Activated naive CD8-positive, alpha-beta T cell treated with anti-CD3 and anti-CD28 coated beads for 36 hours (primary cell): ENCODE data around the gene VEPH1. TPM values are rescaled to one million over a fixed set of nuclear protein-coding genes. Genes with fewer than 3 reads are reported as not detected.
A peak's percentile ranks its signal among the peaks of the same experiment; 100 is the strongest.

Source experiments
- DNase-seq: peaks from one replicate; pipeline ENCODE4 v3.0.0; 2021
- H3K27ac Mint-ChIP-seq: one replicate; pipeline ENCODE4 v1.8.0; 2022; ENCODE audit warnings: mild to moderate bottlenecking, moderate library complexity, mixed read lengths
- H3K27me3 Mint-ChIP-seq: one replicate; pipeline ENCODE4 v1.8.0; 2022; ENCODE audit warnings: mild to moderate bottlenecking, mixed read lengths
- H3K36me3 Mint-ChIP-seq: one replicate; pipeline ENCODE4 v1.8.0; 2021; ENCODE audit warnings: mild to moderate bottlenecking, mixed read lengths
- H3K4me1 Mint-ChIP-seq: one replicate; pipeline ENCODE4 v1.8.0; 2021; ENCODE audit warnings: mixed read lengths
- H3K4me3 Mint-ChIP-seq: one replicate; pipeline ENCODE4 v1.8.0; 2022; ENCODE audit warnings: mild to moderate bottlenecking, moderate library complexity, mixed read lengths
- H3K9me3 Mint-ChIP-seq: one replicate; pipeline ENCODE4 v1.8.0; 2022; ENCODE audit warnings: mixed read lengths
- total RNA-seq, 2 experiments: library from RNA; stranded (reverse); gene quantifications; one replicate each; pipeline ENCODE4 v1.2.3, GENCODE V29; 2021

The VEPH1 gene
- total RNA-seq, 2 experiments from 2014 or later = not detected

- no peak for DNase-seq
- no peaks in the 10 kb centered on the region for H3K4me1 Mint-ChIP-seq
- H3K4me3 Mint-ChIP-seq = no peak overlapping the region
- no peaks in the 10 kb centered on the region for H3K9me3 Mint-ChIP-seq
- H3K36me3 Mint-ChIP-seq = peaks cover 3% of the 10 kb centered on the region
- H3K27ac Mint-ChIP-seq = no peak overlapping the region
- no peaks in the 10 kb centered on the region for H3K27me3 Mint-ChIP-seq
These were observed 243.4 kb downstream of the VEPH1 start for GRCh38 chr3:157259825-157260224.

- H3K27me3 Mint-ChIP-seq = no peaks in the 10 kb centered on the region
- H3K27ac Mint-ChIP-seq = no peak overlapping the region
- DNase-seq = no peak
- no peaks in the 10 kb centered on the region for H3K9me3 Mint-ChIP-seq
- no peak overlapping the region for H3K4me3 Mint-ChIP-seq
- H3K36me3 Mint-ChIP-seq = peaks cover 5% of the 10 kb centered on the region
- no peaks in the 10 kb centered on the region for H3K4me1 Mint-ChIP-seq
These were observed 246.1 kb downstream of the VEPH1 start for GRCh38 chr3:157257101-157257500.

GRCh38 chr3:157255797-157256196 is 247.4 kb downstream of the VEPH1 start:
- no peak overlapping the region for H3K27ac Mint-ChIP-seq
- H3K27me3 Mint-ChIP-seq = no peaks in the 10 kb centered on the region
- peaks cover 6% of the 10 kb centered on the region for H3K36me3 Mint-ChIP-seq
- no peaks in the 10 kb centered on the region for H3K9me3 Mint-ChIP-seq
- no peak overlapping the region for H3K4me3 Mint-ChIP-seq
- no peak for DNase-seq
- no peaks in the 10 kb centered on the region for H3K4me1 Mint-ChIP-seq

GRCh38 chr3:157251685-157252084 is 251.5 kb downstream of the VEPH1 start:
- peaks cover 8% of the 10 kb centered on the region for H3K4me1 Mint-ChIP-seq
- no peaks in the 10 kb centered on the region for H3K27me3 Mint-ChIP-seq
- no peak overlapping the region for H3K4me3 Mint-ChIP-seq
- DNase-seq = no peak
- H3K36me3 Mint-ChIP-seq = peaks cover 6% of the 10 kb centered on the region
- H3K27ac Mint-ChIP-seq = no peak overlapping the region
- H3K9me3 Mint-ChIP-seq = no peaks in the 10 kb centered on the region

GRCh38 chr3:157249606-157250005 is 253.6 kb downstream of the VEPH1 start:
- no peak for DNase-seq
- Mint-ChIP-seq H3K27me3 (no peaks in the 10 kb centered on the region), H3K9me3 (no peaks in the 10 kb centered on the region), H3K36me3 (peaks cover 3% of the 10 kb centered on the region), H3K4me1 (peaks cover 8% of the 10 kb centered on the region), H3K27ac (no peak overlapping the region), H3K4me3 (no peak overlapping the region)

GRCh38 chr3:157248590-157249422 is 254.4 kb downstream of the VEPH1 start:
- Mint-ChIP-seq H3K27ac (no peak overlapping the region), H3K4me3 (no peak overlapping the region), H3K36me3 (peaks cover 2% of the 10 kb centered on the region), H3K27me3 (no peaks in the 10 kb centered on the region), H3K9me3 (no peaks in the 10 kb centered on the region), H3K4me1 (peaks cover 8% of the 10 kb centered on the region)
- DNase-seq = no peak

GRCh38 chr3:157247391-157247790 is 255.8 kb downstream of the VEPH1 start:
- peaks cover 8% of the 10 kb centered on the region for H3K4me1 Mint-ChIP-seq
- no peaks in the 10 kb centered on the region for H3K9me3 Mint-ChIP-seq
- no peaks in the 10 kb centered on the region for H3K27me3 Mint-ChIP-seq
- DNase-seq = no peak
- H3K36me3 Mint-ChIP-seq = peaks cover 2% of the 10 kb centered on the region
- no peak overlapping the region for H3K4me3 Mint-ChIP-seq
- no peak overlapping the region for H3K27ac Mint-ChIP-seq

- Mint-ChIP-seq H3K27me3 (no peaks in the 10 kb centered on the region), H3K27ac (no peak overlapping the region), H3K4me3 (no peak overlapping the region)
These were observed 260.4 kb downstream of the VEPH1 start for GRCh38 chr3:157242836-157243235.

GRCh38 chr3:157241599-157241998 is 261.6 kb downstream of the VEPH1 start:
- Mint-ChIP-seq H3K4me1 (peaks cover 5% of the 10 kb centered on the region), H3K4me3 (no peak overlapping the region), H3K27ac (no peak overlapping the region), H3K9me3 (no peaks in the 10 kb centered on the region), H3K36me3 (no peaks in the 10 kb centered on the region), H3K27me3 (no peaks in the 10 kb centered on the region)
- no peak for DNase-seq

More at GRCh38 chr3:157242836-157243235, 260.4 kb downstream of the VEPH1 start:
- DNase-seq = no peak
- no peaks in the 10 kb centered on the region for H3K36me3 Mint-ChIP-seq
- H3K9me3 Mint-ChIP-seq = no peaks in the 10 kb centered on the region
- peaks cover 9% of the 10 kb centered on the region for H3K4me1 Mint-ChIP-seq

GRCh38 chr3:157240408-157240807 is 262.8 kb downstream of the VEPH1 start:
- no peak for DNase-seq
- no peak overlapping the region for H3K27ac Mint-ChIP-seq
- H3K4me3 Mint-ChIP-seq = no peak overlapping the region
- H3K36me3 Mint-ChIP-seq = no peaks in the 10 kb centered on the region
- no peaks in the 10 kb centered on the region for H3K27me3 Mint-ChIP-seq
- H3K4me1 Mint-ChIP-seq = peaks cover 5% of the 10 kb centered on the region
- no peaks in the 10 kb centered on the region for H3K9me3 Mint-ChIP-seq

GRCh38 chr3:157239082-157239704 is 264.0 kb downstream of the VEPH1 start:
- no peak overlapping the region for H3K4me3 Mint-ChIP-seq
- peaks cover 5% of the 10 kb centered on the region for H3K4me1 Mint-ChIP-seq
- H3K27me3 Mint-ChIP-seq = no peaks in the 10 kb centered on the region
- DNase-seq = peak; percentile 77
- H3K9me3 Mint-ChIP-seq = no peaks in the 10 kb centered on the region
- no peak overlapping the region for H3K27ac Mint-ChIP-seq
- H3K36me3 Mint-ChIP-seq = no peaks in the 10 kb centered on the region

- Mint-ChIP-seq H3K36me3 (no peaks in the 10 kb centered on the region), H3K27ac (no peak overlapping the region), H3K9me3 (no peaks in the 10 kb centered on the region), H3K4me1 (peaks cover 5% of the 10 kb centered on the region), H3K27me3 (no peaks in the 10 kb centered on the region), H3K4me3 (no peak overlapping the region)
- no peak for DNase-seq
These were observed 264.8 kb downstream of the VEPH1 start for GRCh38 chr3:157238457-157238856.

- no peak overlapping the region for H3K4me3 Mint-ChIP-seq
- no peaks in the 10 kb centered on the region for H3K9me3 Mint-ChIP-seq
- H3K4me1 Mint-ChIP-seq = peaks cover 5% of the 10 kb centered on the region
- DNase-seq = no peak
- H3K27ac Mint-ChIP-seq = no peak overlapping the region
- H3K36me3 Mint-ChIP-seq = no peaks in the 10 kb centered on the region
- H3K27me3 Mint-ChIP-seq = no peaks in the 10 kb centered on the region
These were observed 265.3 kb downstream of the VEPH1 start for GRCh38 chr3:157237886-157238285.

GRCh38 chr3:157235291-157235690 is 267.9 kb downstream of the VEPH1 start:
- Mint-ChIP-seq H3K4me1 (peaks cover 5% of the 10 kb centered on the region), H3K27ac (no peak overlapping the region), H3K4me3 (no peak overlapping the region), H3K9me3 (no peaks in the 10 kb centered on the region), H3K36me3 (no peaks in the 10 kb centered on the region), H3K27me3 (no peaks in the 10 kb centered on the region)
- DNase-seq = no peak

- H3K36me3 Mint-ChIP-seq = no peaks in the 10 kb centered on the region
- no peak for DNase-seq
- no peak overlapping the region for H3K4me3 Mint-ChIP-seq
- no peaks in the 10 kb centered on the region for H3K9me3 Mint-ChIP-seq
- no peaks in the 10 kb centered on the region for H3K27me3 Mint-ChIP-seq
- H3K27ac Mint-ChIP-seq = no peak overlapping the region
- peaks cover under 1% of the 10 kb centered on the region for H3K4me1 Mint-ChIP-seq
These were observed 269.3 kb downstream of the VEPH1 start for GRCh38 chr3:157233923-157234322.

- no peak overlapping the region for H3K27ac Mint-ChIP-seq
- H3K36me3 Mint-ChIP-seq = no peaks in the 10 kb centered on the region
- H3K9me3 Mint-ChIP-seq = no peaks in the 10 kb centered on the region
These were observed 271.1 kb downstream of the VEPH1 start for GRCh38 chr3:157232141-157232540.

More at GRCh38 chr3:157232141-157232540, 271.1 kb downstream of the VEPH1 start:
- Mint-ChIP-seq H3K27me3 (no peaks in the 10 kb centered on the region), H3K4me3 (no peak overlapping the region), H3K4me1 (no peaks in the 10 kb centered on the region)
- DNase-seq = no peak
